ENCODE data around the gene CACYBP.
A peak's percentile ranks its signal among the peaks of the same experiment; 100 is the strongest.

- TF ChIP-seq YY1 (IDR thresholded peaks at IDR 0.05; ENCODE audit: insufficient read depth, insufficient replicate concordance, low read depth, low read length) = no peak
- TF ChIP-seq CTCF (CRISPR knock-in tag; IDR thresholded peaks at IDR 0.05) = peak; percentile 75
- no peak for TF ChIP-seq HMG20B (CRISPR knock-in tag; conservative IDR thresholded peaks at IDR 0.05)
- no peak for TF ChIP-seq NFE2L2 (IDR thresholded peaks at IDR 0.05; ENCODE audit: low read length)
- no peak for TF ChIP-seq ERF (CRISPR knock-in tag; IDR thresholded peaks at IDR 0.05)
- no peak for TF ChIP-seq BHLHE40 (IDR thresholded peaks at IDR 0.05; ENCODE audit: low read length)
- TF ChIP-seq ZNF780A (CRISPR knock-in tag; IDR thresholded peaks at IDR 0.05) = no peak
- TF ChIP-seq ZNF12 (CRISPR knock-in tag; IDR thresholded peaks at IDR 0.05) = no peak
- no peak; the same call in 1 of the 2 replicates for TF ChIP-seq ZNF264 (CRISPR knock-in tag; IDR thresholded peaks at IDR 0.05)
- TF ChIP-seq ISX (CRISPR knock-in tag; conservative IDR thresholded peaks at IDR 0.05) = peak; percentile 81; the same call in 1 of the 2 replicates
Observed at GRCh38 chr1:174998569-174999215, 1.1 kb upstream of the CACYBP start.

All from HepG2 (cell line).